Measurements from ENCODE around the gene GRK5.

DNA sequence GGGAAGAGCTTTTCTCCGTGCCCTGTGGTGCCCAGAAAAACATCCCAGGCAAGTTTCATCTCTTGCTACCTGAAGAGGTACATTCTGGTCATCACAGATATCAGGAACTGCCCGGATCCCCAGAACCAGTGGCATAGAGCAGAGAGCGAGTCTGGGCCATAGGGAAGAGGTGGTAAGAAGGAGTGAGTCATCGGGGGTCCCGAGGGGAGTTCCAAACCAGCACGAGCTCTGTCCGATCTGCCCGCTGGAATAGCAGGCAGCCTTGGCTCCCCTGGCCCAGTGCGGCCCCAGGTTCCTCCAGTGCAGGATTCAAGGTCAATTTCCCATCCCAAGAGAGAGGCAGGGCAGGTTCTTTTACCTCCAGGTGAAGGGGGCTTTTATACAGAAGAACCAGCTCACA is 210.5 kb downstream of the GRK5 start:
- TF ChIP-seq TAF1 (IDR thresholded peaks at IDR 0.05; ENCODE audit: low read depth, low read length) (no peak), POLR2AphosphoS5 (IDR thresholded peaks at IDR 0.05; ENCODE audit: low read depth, low read length) (no peak)
